NCI-H460 (cell line): ENCODE data around the gene TMSB15A. TPM values are rescaled to one million over a fixed set of nuclear protein-coding genes. Genes with fewer than 3 reads are reported as not detected.
"Not testable (repeated sequence)": the region's sequence is repeated elsewhere in the genome, so short reads cannot be mapped to it uniquely, and the experiment has no call there.

Experiments
- DNase-seq: peaks from one replicate; pipeline ENCODE4 v3.0.0-alpha.2; 2016; ENCODE audit warnings: low read depth; ENCODE audit errors: extremely low read depth
- polyA plus RNA-seq: library from polyadenylated mRNA; depleted of rRNA; stranded (reverse); fragments of >200 nt; gene quantifications from 2 replicates; pipeline ENCODE4 v1.2.3, GENCODE V29; 2014; cell fraction: nucleus; rRNA removed
- total RNA-seq: library from RNA; depleted of rRNA; stranded (reverse); fragments of >200 nt; shearing (Covaris generic); gene quantifications from 2 replicates; pipeline ENCODE4 v1.2.3, GENCODE V29; 2014; rRNA removed

The TMSB15A gene
- 0.42 TPM in 1 of 2 replicates, not detected in the other for total RNA-seq
- polyA plus RNA-seq: not detected in 2 replicates

- peak; percentile 26 for DNase-seq
These were observed at the start of gene TMSB15A for GRCh38 chrX:102515975-102516941. TSS of gene TMSB15A (minus strand) at chrX:102516739.

- no peak for DNase-seq
These were observed 44.0 kb upstream of the TMSB15A start for GRCh38 chrX:102560423-102561068.

- DNase-seq: no peak
These were observed 42.1 kb upstream of the TMSB15A start for GRCh38 chrX:102558607-102559006.

GRCh38 chrX:102548231-102548630 lies 31.7 kb upstream of the TMSB15A start:
- DNase-seq: no peak

GRCh38 chrX:102546828-102547493 lies 30.4 kb upstream of the TMSB15A start:
- no peak for DNase-seq

- not testable (repeated sequence) for DNase-seq
These were observed 29.6 kb upstream of the TMSB15A start for GRCh38 chrX:102546175-102546574.

GRCh38 chrX:102535958-102536357 lies 19.4 kb upstream of the TMSB15A start:
- DNase-seq: no peak

GRCh38 chrX:102517326-102517725 lies 787 bp upstream of the TMSB15A start:
- DNase-seq: peak; percentile 21

GRCh38 chrX:102514536-102514935 lies 2.0 kb downstream of the TMSB15A start:
- no peak for DNase-seq

GRCh38 chrX:102498732-102499131 lies 17.8 kb downstream of the TMSB15A start:
- DNase-seq: no peak

GRCh38 chrX:102491766-102492165 lies 24.8 kb downstream of the TMSB15A start:
- no peak for DNase-seq

- not testable (repeated sequence) for DNase-seq
These were observed 37.8 kb downstream of the TMSB15A start for GRCh38 chrX:102478765-102479164.

GRCh38 chrX:102471762-102472220 lies 44.7 kb downstream of the TMSB15A start, which contains the start of gene TCP11X2:
TSS of gene TCP11X2 (minus strand) at chrX:102471812.
- not testable (repeated sequence) for DNase-seq

GRCh38 chrX:102470215-102470614 lies 46.3 kb downstream of the TMSB15A start:
- not testable (repeated sequence) for DNase-seq

Other genes with a start within 250 kb of the TMSB15A start
- gene NXF2B, start 76.7 kb downstream of the TMSB15A start, total RNA-seq: not detected in 2 replicates
- not detected in 2 replicates for gene TCP11X2, start 44.9 kb downstream of the TMSB15A start, total RNA-seq
- 35.0 and 40.5 TPM in 2 replicates for gene ARMCX5, start 82.8 kb upstream of the TMSB15A start, total RNA-seq
- 0.94 and 2.2 TPM in 2 replicates for gene GPRASP1, start 134.7 kb upstream of the TMSB15A start, total RNA-seq
- 7.2 and 9.8 TPM in 2 replicates for gene GPRASP2, start 195.7 kb upstream of the TMSB15A start, total RNA-seq
- 2.3 and 3.2 TPM in 2 replicates for gene GPRASP3, start 204.0 kb upstream of the TMSB15A start, total RNA-seq